ENCODE data around the gene PPP1R12A.

DNA sequence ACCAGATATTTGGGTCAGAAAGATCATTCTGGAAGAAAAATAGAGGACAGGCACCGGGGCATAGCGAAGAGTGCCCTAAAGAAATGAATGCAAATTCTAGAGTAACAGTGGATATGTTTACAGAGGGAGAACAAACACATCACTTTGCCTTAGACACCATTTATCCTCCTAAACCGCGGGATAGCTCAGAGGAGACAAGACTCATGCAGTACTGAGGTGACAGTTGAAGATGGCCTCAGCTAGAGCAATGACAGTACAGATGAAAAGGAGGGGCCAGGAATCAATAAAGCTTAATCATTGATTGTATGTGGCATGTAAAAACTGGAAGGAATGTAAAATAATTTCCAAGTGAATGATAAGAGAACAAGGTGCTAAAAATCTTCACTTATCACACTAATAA lies 10.5 kb upstream of the PPP1R12A start:
- TF ChIP-seq, protein P1, sequence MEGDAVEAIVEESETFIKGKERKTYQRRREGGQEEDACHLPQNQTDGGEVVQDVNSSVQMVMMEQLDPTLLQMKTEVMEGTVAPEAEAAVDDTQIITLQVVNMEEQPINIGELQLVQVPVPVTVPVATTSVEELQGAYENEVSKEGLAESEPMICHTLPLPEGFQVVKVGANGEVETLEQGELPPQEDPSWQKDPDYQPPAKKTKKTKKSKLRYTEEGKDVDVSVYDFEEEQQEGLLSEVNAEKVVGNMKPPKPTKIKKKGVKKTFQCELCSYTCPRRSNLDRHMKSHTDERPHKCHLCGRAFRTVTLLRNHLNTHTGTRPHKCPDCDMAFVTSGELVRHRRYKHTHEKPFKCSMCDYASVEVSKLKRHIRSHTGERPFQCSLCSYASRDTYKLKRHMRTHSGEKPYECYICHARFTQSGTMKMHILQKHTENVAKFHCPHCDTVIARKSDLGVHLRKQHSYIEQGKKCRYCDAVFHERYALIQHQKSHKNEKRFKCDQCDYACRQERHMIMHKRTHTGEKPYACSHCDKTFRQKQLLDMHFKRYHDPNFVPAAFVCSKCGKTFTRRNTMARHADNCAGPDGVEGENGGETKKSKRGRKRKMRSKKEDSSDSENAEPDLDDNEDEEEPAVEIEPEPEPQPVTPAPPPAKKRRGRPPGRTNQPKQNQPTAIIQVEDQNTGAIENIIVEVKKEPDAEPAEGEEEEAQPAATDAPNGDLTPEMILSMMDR (IDR thresholded peaks at IDR 0.05) = no peak
- no peak for TF ChIP-seq ZFX (IDR thresholded peaks at IDR 0.05; ENCODE audit: borderline replicate concordance)
